A549 (cell line): ENCODE data around the gene KCNAB3. TPM values are rescaled to one million over a fixed set of nuclear protein-coding genes. Genes with fewer than 3 reads are reported as not detected.

Experiments
- ATAC-seq, 2 experiments: fragments of 200-7000 bp in 1 of 2; fragments of >200 bp in 1 of 2; cut with Nextera tagmentation in 1 of 2; cut with Tn5 transposase in 1 of 2; 3 replicates each; pipeline versions ENCODE4 v1.8.0 to v1.9.1; 2018 to 2020; ENCODE audit warnings: mild to moderate bottlenecking in 1 of 2, moderate library complexity in 1 of 2
- CTCF ChIA-PET: fragments of 300-600 bp; sonication (Branson Sonifier 250); formaldehyde crosslinking; extraction: SDS; loops from one replicate; lab custom pipeline; 2021; ENCODE audit warnings: antibody characterized with exemption, inconsistent platforms; lab: Yijun Ruan, JAX
- POLR2A ChIA-PET: fragments of 350-600 bp; formaldehyde crosslinking; extraction: SDS; loops from one replicate; lab custom pipeline; 2021; ENCODE audit warnings: antibody characterized with exemption, inconsistent platforms; lab: Yijun Ruan, JAX
- DNase-seq, 2 experiments: peaks; one replicate each; pipeline versions ENCODE4 v3.0.0 to v3.0.0-alpha.2; 2011 to 2016; ENCODE audit warnings: low read depth in 1 of 2, low spot score in 1 of 2
- FAIRE-seq: peaks from 2 replicates; lab custom pipeline; 2011; peaks lifted over from hg19 to GRCh38; lab: Jason Lieb, UNC
- H3K27ac ChIP-seq, 2 experiments: fragments of >200 bp; sonication (Bioruptor Twin); formaldehyde crosslinking; 3 replicates each; pipeline ENCODE4 v1.5.1; 2016 to 2017
- H3K4me1 ChIP-seq: fragments of >200 bp; sonication (Bioruptor Twin); formaldehyde crosslinking; 3 replicates; pipeline ENCODE4 v1.6.1; 2016
- H3K4me2 ChIP-seq: fragments of >200 bp; sonication (Bioruptor Twin); formaldehyde crosslinking; 3 replicates; pipeline ENCODE4 v1.6.1; 2016
- H3K4me3 ChIP-seq: fragments of >200 bp; sonication (Bioruptor Twin); formaldehyde crosslinking; 3 replicates; pipeline ENCODE4 v1.5.1; 2016
- H3K9me3 ChIP-seq: fragments of >200 bp; sonication (Bioruptor Twin); formaldehyde crosslinking; 3 replicates; pipeline ENCODE4 v1.6.1; 2016
- ATOH8 ChIP-seq: fragments of 250-450 bp; sonication (Bioruptor Pico); IDR thresholded peaks from 2 replicates; pipeline ENCODE4 v1.5.0; 2020; ENCODE audit warnings: low read depth, mild to moderate bottlenecking, moderate library complexity
- BHLHE40 ChIP-seq: IDR thresholded peaks from 2 replicates; pipeline ENCODE4 v1.6.1; 2012; ENCODE audit warnings: low read depth, low read length, inconsistent platforms
- CBX2 ChIP-seq: fragments of 200-600 bp; sonication (generic); IDR thresholded peaks from 2 replicates; pipeline ENCODE4 v1.6.1; 2016; ENCODE audit warnings: low read depth, mild to moderate bottlenecking, borderline replicate concordance
- CBX8 ChIP-seq: fragments of 200-600 bp; sonication (generic); IDR thresholded peaks from 2 replicates; pipeline ENCODE4 v1.6.1; 2016
- CEBPB ChIP-seq, 2 experiments: fragments of >200 bp in 1 of 2; sonication (Bioruptor Twin) in 1 of 2; formaldehyde crosslinking in 1 of 2; IDR thresholded peaks; 2 replicates each; pipeline ENCODE4 v1.6.1; 2012 to 2016
- CHD2 ChIP-seq: fragments of 150-350 bp; IDR thresholded peaks from 2 replicates; pipeline ENCODE4 v1.6.1; 2014; ENCODE audit warnings: low read length; ENCODE audit not compliant: partially characterized antibody
- CHD4 ChIP-seq: fragments of 200-600 bp; sonication (generic); IDR thresholded peaks from 2 replicates; pipeline ENCODE4 v1.6.1; 2016; ENCODE audit warnings: antibody characterized with exemption, mild to moderate bottlenecking, borderline replicate concordance
- CTCF ChIP-seq: fragments of >200 bp; sonication (Bioruptor Twin); formaldehyde crosslinking; IDR thresholded peaks from 3 replicates; pipeline ENCODE4 v1.5.1; 2016
- EHF ChIP-seq: fragments of 250-450 bp; sonication (Bioruptor Pico); IDR thresholded peaks from 2 replicates; pipeline ENCODE4 v1.5.0; 2020; ENCODE audit warnings: mild to moderate bottlenecking
- ELK1 ChIP-seq: fragments of 150-350 bp; IDR thresholded peaks from 2 replicates; pipeline ENCODE4 v1.6.1; 2014; ENCODE audit warnings: low read depth, mild to moderate bottlenecking, low read length
- FOSB ChIP-seq: fragments of 250-450 bp; sonication (Bioruptor Pico); IDR thresholded peaks from 2 replicates; pipeline ENCODE4 v1.5.0; 2020; ENCODE audit warnings: mild to moderate bottlenecking, moderate library complexity
- FOXS1 ChIP-seq: fragments of 250-450 bp; sonication (Bioruptor Pico); IDR thresholded peaks from 2 replicates; pipeline ENCODE4 v1.5.0; 2020; ENCODE audit warnings: mild to moderate bottlenecking, moderate library complexity
- GATA3 ChIP-seq: IDR thresholded peaks from 2 replicates; pipeline ENCODE4 v1.6.1; 2012; ENCODE audit warnings: borderline replicate concordance
- HDAC2 ChIP-seq: fragments of 200-600 bp; sonication (generic); IDR thresholded peaks from 2 replicates; pipeline ENCODE4 v1.6.1; 2016
- HEYL ChIP-seq: fragments of 250-450 bp; sonication (Bioruptor Pico); IDR thresholded peaks from 2 replicates; pipeline ENCODE4 v1.8.0; 2021; ENCODE audit warnings: mild to moderate bottlenecking, moderate library complexity
- HMGXB4 ChIP-seq: fragments of 250-450 bp; sonication (Bioruptor Pico); IDR thresholded peaks from 2 replicates; pipeline ENCODE4 v1.5.0; 2021; ENCODE audit warnings: mild to moderate bottlenecking, moderate library complexity, borderline replicate concordance
- HOXB13 ChIP-seq: fragments of 250-450 bp; sonication (Bioruptor Pico); IDR thresholded peaks from 2 replicates; pipeline ENCODE4 v1.5.0; 2020; ENCODE audit warnings: low read depth, mild to moderate bottlenecking, moderate library complexity
- HOXB5 ChIP-seq: fragments of 250-450 bp; sonication (Bioruptor Pico); IDR thresholded peaks from 2 replicates; pipeline ENCODE4 v1.5.0; 2020; ENCODE audit warnings: mild to moderate bottlenecking, moderate library complexity
- JUN ChIP-seq, 2 experiments: fragments of >200 bp; sonication (Bioruptor Twin); formaldehyde crosslinking; IDR thresholded peaks; 2 replicates in 1 of 2; 3 replicates in 1 of 2; pipeline ENCODE4 v1.6.1; 2016 to 2017
- KDM1A ChIP-seq: fragments of 200-600 bp; sonication (generic); IDR thresholded peaks from 2 replicates; pipeline ENCODE4 v1.6.1; 2016; ENCODE audit warnings: low read depth, mild to moderate bottlenecking
- KDM5A ChIP-seq: fragments of 200-600 bp; sonication (generic); IDR thresholded peaks from 2 replicates; pipeline ENCODE4 v1.6.1; 2016; ENCODE audit warnings: antibody characterized with exemption, mild to moderate bottlenecking
- MAFK ChIP-seq: fragments of 450-650 bp; IDR thresholded peaks from 2 replicates; pipeline ENCODE4 v1.6.1; 2014; ENCODE audit not compliant: partially characterized antibody
- MAX ChIP-seq: IDR thresholded peaks from 2 replicates; pipeline ENCODE4 v1.6.1; 2012
- MAZ ChIP-seq: fragments of 150-350 bp; IDR thresholded peaks from 2 replicates; pipeline ENCODE4 v1.6.1; 2014; ENCODE audit warnings: antibody characterized with exemption, low read depth, low read length, borderline replicate concordance
- MYC ChIP-seq: IDR thresholded peaks from 2 replicates; pipeline ENCODE4 v1.6.1; 2012; ENCODE audit warnings: mild to moderate bottlenecking, inconsistent platforms, low read length, improper control_type of control experiment, borderline replicate concordance
- NFE2L2 ChIP-seq: fragments of 150-350 bp; conservative IDR thresholded peaks from 2 replicates; pipeline ENCODE4 v1.6.1; 2014; ENCODE audit warnings: low read length
- NPAS2 ChIP-seq: fragments of 250-450 bp; sonication (Bioruptor Pico); IDR thresholded peaks from 2 replicates; pipeline ENCODE4 v1.8.0; 2022; ENCODE audit warnings: mild to moderate bottlenecking, moderate library complexity, borderline replicate concordance
- NR3C1 ChIP-seq: fragments of >200 bp; sonication (Bioruptor Twin); formaldehyde crosslinking; IDR thresholded peaks from 3 replicates; pipeline ENCODE4 v1.6.1; 2017
- PHF8 ChIP-seq: fragments of 200-600 bp; sonication (generic); IDR thresholded peaks from 2 replicates; pipeline ENCODE4 v1.6.1; 2016; ENCODE audit warnings: low read depth, mild to moderate bottlenecking, antibody characterized with exemption, moderate library complexity, borderline replicate concordance
- POLR2A ChIP-seq: IDR thresholded peaks from 2 replicates; pipeline ENCODE4 v1.6.1; 2012; ENCODE audit warnings: mild to moderate bottlenecking, low read length
- RFX5 ChIP-seq: fragments of 450-650 bp; IDR thresholded peaks from 2 replicates; pipeline ENCODE4 v1.7.1; 2014; ENCODE audit warnings: antibody characterized with exemption, mild to moderate bottlenecking, moderate library complexity
- RNF2 ChIP-seq: fragments of 200-600 bp; sonication (generic); IDR thresholded peaks from 2 replicates; pipeline ENCODE4 v1.6.1; 2016; ENCODE audit warnings: low read depth, mild to moderate bottlenecking, antibody characterized with exemption, moderate library complexity, borderline replicate concordance
- SREBF2 ChIP-seq: fragments of 450-650 bp; IDR thresholded peaks from 2 replicates; pipeline ENCODE4 v1.6.1; 2014; ENCODE audit warnings: mild to moderate bottlenecking, moderate library complexity
- TFCP2L1 ChIP-seq: fragments of 250-450 bp; sonication (Bioruptor Pico); IDR thresholded peaks from 2 replicates; pipeline ENCODE4 v1.5.0; 2021; ENCODE audit warnings: mild to moderate bottlenecking
- ZFP36 ChIP-seq: fragments of 450-650 bp; IDR thresholded peaks from 2 replicates; pipeline ENCODE4 v1.6.1; 2014; ENCODE audit warnings: borderline replicate concordance; ENCODE audit not compliant: partially characterized antibody
- ZNF302 ChIP-seq: fragments of 250-450 bp; sonication (Bioruptor Pico); IDR thresholded peaks from 2 replicates; pipeline ENCODE4 v1.9.0; 2021; ENCODE audit warnings: inconsistent platforms, mild to moderate bottlenecking, moderate library complexity
- ZSCAN20 ChIP-seq: fragments of 250-450 bp; sonication (Bioruptor Pico); IDR thresholded peaks from 2 replicates; pipeline ENCODE4 v1.8.0; 2022; ENCODE audit warnings: mild to moderate bottlenecking, moderate library complexity
- WGBS: methylation state at CpG from one replicate; pipeline ENCODE4 v1.1.6; 2017; ENCODE audit errors: missing lambda C conversion rate; 5-methylcytosine and 5-hydroxymethylcytosine counted together
- polyA plus RNA-seq, 4 experiments: library from polyadenylated mRNA; depleted of rRNA in 3 of 4; stranded (reverse); fragments of >200 nt; fragmentation: RNase III in 1 of 4; extraction: RNeasy Plus Mini Kit Qiagen cat#74134 plus additional on column Dnase treatment in 1 of 4; gene quantifications; 2 replicates in 3 of 4; 3 replicates in 1 of 4; pipeline ENCODE4 v1.2.3, GENCODE V29; 2011 to 2017

KCNAB3 gene
- polyA plus RNA-seq, 2 of the 4 experiments (the other 2 are of a cell fraction) = 2.7 to 3.2 TPM

GRCh38 chr17:7915611-7916384, 13.9 kb downstream of the KCNAB3 start, which contains the start of gene RNF227:
RNF227 (minus strand) TSS chr17:7916289; CDS start chr17:7916195, 94 bp downstream.
- H3K27ac ChIP-seq = peak within 1 kb of the TSS; percentile 82 to 92
- 3% methylated on average over 67 of the region's 100 CpGs for WGBS
- peak within 1 kb of the TSS; percentile 88 for H3K4me2 ChIP-seq
- POLR2A ChIA-PET = interaction anchor here (0.7 to 2.3 kb wide), 8 partner anchors 11 to 125 kb away, joined by 3 to 20 read pairs (median 6); partner anchors contain the start of genes CNTROB, NAA38 and TRAPPC1
- FAIRE-seq (no peak), ATAC-seq (peak; percentile 77 to 80), DNase-seq (peak; percentile 62 to 94)
- H3K4me1 ChIP-seq = peaks cover 13% of the 10 kb centered on the region
- peak within 1 kb of the TSS; percentile 48 for H3K4me3 ChIP-seq
- CTCF ChIA-PET = interaction anchor here (0.6 to 14.8 kb wide), 24 partner anchors 9 to 503 kb away, joined by 3 to 372 read pairs (median 4); partner anchors contain the start of genes CHD3, CNTROB, KCNAB3 and NAA38
- no peaks in the 10 kb centered on the region for H3K9me3 ChIP-seq
- TF ChIP-seq MAFK = no peak
- TF ChIP-seq NR3C1 = no peak
- TF ChIP-seq CBX8 = no peak
- TF ChIP-seq ZFP36 = no peak
- TF ChIP-seq RNF2 = peak; percentile 99
- no peak for TF ChIP-seq SREBF2
- TF ChIP-seq MYC = 0 out of 2 replicates have a peak, but pooled peaks have one; percentile 27
- peak; percentile 99 for TF ChIP-seq MAX
- no peak for TF ChIP-seq CEBPB (IDR thresholded peaks at IDR 0.05)
- peak; percentile 44 to 77 for TF ChIP-seq JUN (IDR thresholded peaks at IDR 0.05)
- TF ChIP-seq ZSCAN20 = peak; percentile 86; the same call in 1 of the 2 replicates
- TF ChIP-seq MAZ = peak; percentile 61; the same call in 1 of the 2 replicates
- no peak for TF ChIP-seq KDM1A
- TF ChIP-seq NFE2L2 = no peak
- TF ChIP-seq PHF8 = peak; percentile 51
- TF ChIP-seq ATOH8 (CRISPR knock-in tag) = peak; percentile 72
- no peak for TF ChIP-seq GATA3
- peak; percentile 85 for TF ChIP-seq NPAS2
- peak; percentile 94 for TF ChIP-seq HOXB5
- TF ChIP-seq CTCF = no peak
- TF ChIP-seq ZNF302 = 0 out of 2 replicates have a peak, but pooled peaks have one; percentile 3
- 0 out of 2 replicates have a peak, but pooled peaks have one; percentile 23 for TF ChIP-seq RFX5
- TF ChIP-seq HOXB13 (CRISPR knock-in tag) = peak; percentile 81
- TF ChIP-seq KDM5A = no peak
- peak; percentile 86 for TF ChIP-seq POLR2A
- no peak for TF ChIP-seq ELK1
- TF ChIP-seq FOSB (CRISPR knock-in tag) = no peak
- no peak for TF ChIP-seq BHLHE40
- no peak for TF ChIP-seq CHD4
- no peak for TF ChIP-seq FOXS1 (CRISPR knock-in tag)
- TF ChIP-seq TFCP2L1 (CRISPR knock-in tag) = no peak; the same call in 1 of the 2 replicates
- no peak; the same call in none of the 2 replicates for TF ChIP-seq EHF (CRISPR knock-in tag)
- no peak for TF ChIP-seq HMGXB4 (CRISPR knock-in tag)
- no peak for TF ChIP-seq CHD2
- no peak; the same call in 1 of the 2 replicates for TF ChIP-seq HEYL
- no peak for TF ChIP-seq CBX2
- no peak for TF ChIP-seq HDAC2
